ENCODE data around the gene IFI27L1. TPM values are rescaled to one million over a fixed set of nuclear protein-coding genes. Genes with fewer than 3 reads are reported as not detected.

The IFI27L1 gene
- total RNA-seq, 2 donors from 2014 or later: 4.2 to 5.0 TPM

DNA sequence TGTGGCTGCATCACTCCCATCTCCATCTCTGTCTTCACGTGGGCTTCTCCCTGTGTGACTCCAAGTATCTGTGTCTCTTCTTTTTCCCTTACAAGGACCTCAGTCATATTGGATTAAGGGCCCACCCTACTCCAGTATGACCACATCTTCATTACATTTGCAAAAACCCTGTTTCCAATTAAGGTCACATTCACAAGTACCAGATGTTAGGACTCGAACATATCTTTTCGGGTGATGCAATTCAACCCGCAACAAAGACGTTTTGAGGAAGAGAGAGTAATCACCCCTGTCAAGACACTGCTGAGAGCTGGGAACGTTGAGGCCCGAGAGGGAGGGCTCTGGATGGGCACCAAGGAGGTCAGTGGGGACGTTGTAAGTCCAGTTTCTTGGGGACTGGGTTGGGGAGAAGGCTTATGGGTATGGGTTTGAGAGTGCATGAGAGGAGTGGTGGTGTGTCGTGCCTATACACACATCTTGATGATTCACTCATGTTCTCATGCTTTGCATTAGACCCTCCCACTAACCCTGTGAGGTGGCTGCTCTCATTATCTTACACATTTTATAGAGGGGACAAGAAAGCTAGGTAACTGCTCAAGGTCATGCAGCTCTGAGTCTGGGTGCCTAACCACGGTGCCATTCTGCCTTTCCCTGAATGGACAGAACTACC lies 17.3 kb downstream of the IFI27L1 start:
- no peaks in the 10 kb centered on the region for H3K9me3 ChIP-seq
- no peak overlapping the region for H3K27ac ChIP-seq
- no peaks in the 10 kb centered on the region for H3K4me1 ChIP-seq (ENCODE audit: control insufficient read depth in 1 of 2, low read depth in 2 of 2)
- H3K27me3 ChIP-seq (replicated peaks; ENCODE audit: insufficient read depth): no peaks in the 10 kb centered on the region
- ATAC-seq (ENCODE audit: insufficient number of reproducible peaks, low FRiP score, low read depth): no peak
- H3K36me3 ChIP-seq: no peaks in the 10 kb centered on the region
- no peak overlapping the region for H3K4me3 ChIP-seq
- TF ChIP-seq, protein P1, sequence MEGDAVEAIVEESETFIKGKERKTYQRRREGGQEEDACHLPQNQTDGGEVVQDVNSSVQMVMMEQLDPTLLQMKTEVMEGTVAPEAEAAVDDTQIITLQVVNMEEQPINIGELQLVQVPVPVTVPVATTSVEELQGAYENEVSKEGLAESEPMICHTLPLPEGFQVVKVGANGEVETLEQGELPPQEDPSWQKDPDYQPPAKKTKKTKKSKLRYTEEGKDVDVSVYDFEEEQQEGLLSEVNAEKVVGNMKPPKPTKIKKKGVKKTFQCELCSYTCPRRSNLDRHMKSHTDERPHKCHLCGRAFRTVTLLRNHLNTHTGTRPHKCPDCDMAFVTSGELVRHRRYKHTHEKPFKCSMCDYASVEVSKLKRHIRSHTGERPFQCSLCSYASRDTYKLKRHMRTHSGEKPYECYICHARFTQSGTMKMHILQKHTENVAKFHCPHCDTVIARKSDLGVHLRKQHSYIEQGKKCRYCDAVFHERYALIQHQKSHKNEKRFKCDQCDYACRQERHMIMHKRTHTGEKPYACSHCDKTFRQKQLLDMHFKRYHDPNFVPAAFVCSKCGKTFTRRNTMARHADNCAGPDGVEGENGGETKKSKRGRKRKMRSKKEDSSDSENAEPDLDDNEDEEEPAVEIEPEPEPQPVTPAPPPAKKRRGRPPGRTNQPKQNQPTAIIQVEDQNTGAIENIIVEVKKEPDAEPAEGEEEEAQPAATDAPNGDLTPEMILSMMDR (IDR thresholded peaks at IDR 0.05): no peak
- DNase-seq (ENCODE audit: low spot score): no peak

DNA sequence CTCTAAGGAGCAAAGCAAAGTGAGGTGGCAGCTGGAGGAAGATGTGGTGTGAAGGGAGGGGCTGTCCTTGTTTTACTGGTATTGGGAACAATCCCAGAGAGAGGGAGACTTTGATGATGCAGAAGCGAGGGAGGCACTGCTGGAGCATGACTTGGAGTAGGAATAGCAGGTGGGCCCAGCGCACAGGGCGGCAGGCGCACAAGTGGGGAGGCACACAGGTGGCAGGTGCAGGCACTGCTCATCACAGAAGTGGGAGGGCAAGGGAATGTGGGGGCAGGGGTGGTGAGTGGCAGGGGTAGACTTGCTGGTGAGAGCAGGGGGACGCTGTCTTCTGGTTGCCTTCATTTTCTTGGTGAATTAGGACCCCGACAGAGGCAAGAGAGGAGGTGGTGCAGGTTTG lies 17.9 kb downstream of the IFI27L1 start:
- H3K4me1 ChIP-seq (ENCODE audit: control insufficient read depth in 1 of 2, low read depth in 2 of 2): no peaks in the 10 kb centered on the region
- no peaks in the 10 kb centered on the region for H3K9me3 ChIP-seq
- ATAC-seq (ENCODE audit: insufficient number of reproducible peaks, low FRiP score, low read depth): no peak
- H3K27me3 ChIP-seq (replicated peaks; ENCODE audit: insufficient read depth): no peaks in the 10 kb centered on the region
- TF ChIP-seq, protein P1 (IDR thresholded peaks at IDR 0.05): no peak
- H3K36me3 ChIP-seq: no peaks in the 10 kb centered on the region
- DNase-seq (ENCODE audit: low spot score): no peak
- H3K4me3 ChIP-seq: no peak overlapping the region
- H3K27ac ChIP-seq: no peak overlapping the region

DNA sequence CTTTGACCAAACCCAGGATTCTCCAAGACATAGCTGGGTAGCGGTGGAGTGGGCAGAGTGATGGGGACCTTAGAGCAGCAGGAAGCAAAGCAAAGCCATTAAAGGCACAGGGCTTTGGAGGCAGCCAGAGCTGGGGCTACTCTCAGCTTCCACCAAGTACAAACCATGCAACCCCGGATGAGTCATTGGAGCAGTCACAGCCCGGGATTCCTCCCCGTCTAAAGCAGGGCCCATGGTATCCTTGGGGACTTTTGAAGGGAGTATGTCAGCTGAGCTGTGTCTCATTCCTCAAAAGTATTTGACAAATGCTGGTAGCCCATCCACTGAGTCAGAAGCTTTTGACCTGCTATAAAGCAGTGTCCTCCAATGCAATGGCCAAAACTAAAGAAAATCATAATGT lies 19.7 kb downstream of the IFI27L1 start:
- DNase-seq (ENCODE audit: low spot score) (no peak), ATAC-seq (ENCODE audit: insufficient number of reproducible peaks, low FRiP score, low read depth) (no peak)
- Histone ChIP-seq H3K27ac (no peak overlapping the region), H3K4me3 (no peak overlapping the region), H3K4me1 (ENCODE audit: control insufficient read depth in 1 of 2, low read depth in 2 of 2) (no peaks in the 10 kb centered on the region), H3K9me3 (no peaks in the 10 kb centered on the region), H3K27me3 (replicated peaks; ENCODE audit: insufficient read depth) (no peaks in the 10 kb centered on the region), H3K36me3 (no peaks in the 10 kb centered on the region)
- TF ChIP-seq, protein P1 (IDR thresholded peaks at IDR 0.05): no peak

DNA sequence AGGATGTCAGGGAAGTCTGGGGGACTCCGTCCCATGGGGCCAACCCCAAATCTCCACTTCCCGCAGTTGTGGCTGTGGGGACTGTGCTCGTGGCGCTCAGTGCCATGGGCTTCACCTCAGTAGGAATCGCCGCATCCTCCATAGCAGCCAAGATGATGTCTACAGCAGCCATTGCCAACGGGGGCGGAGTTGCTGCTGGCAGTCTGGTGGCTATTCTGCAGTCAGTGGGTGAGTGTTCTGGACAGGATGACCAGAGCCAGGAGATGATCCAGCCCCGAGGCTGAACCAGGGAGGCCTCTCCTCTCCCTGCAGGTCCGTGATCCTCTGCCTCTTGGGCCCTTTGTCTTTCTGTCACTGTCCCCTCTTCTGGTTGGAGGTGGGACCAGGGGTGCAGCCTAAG lies 20.6 kb downstream of the IFI27L1 start:
- DNase-seq (ENCODE audit: low spot score) (no peak), ATAC-seq (ENCODE audit: insufficient number of reproducible peaks, low FRiP score, low read depth) (no peak)
- H3K9me3 ChIP-seq: no peaks in the 10 kb centered on the region
- no peaks in the 10 kb centered on the region for H3K36me3 ChIP-seq
- no peaks in the 10 kb centered on the region for H3K27me3 ChIP-seq (replicated peaks; ENCODE audit: insufficient read depth)
- H3K4me1 ChIP-seq (ENCODE audit: control insufficient read depth in 1 of 2, low read depth in 2 of 2): no peaks in the 10 kb centered on the region
- no peak overlapping the region for H3K4me3 ChIP-seq
- H3K27ac ChIP-seq: no peak overlapping the region
- TF ChIP-seq, protein P1 (IDR thresholded peaks at IDR 0.05): no peak

DNA sequence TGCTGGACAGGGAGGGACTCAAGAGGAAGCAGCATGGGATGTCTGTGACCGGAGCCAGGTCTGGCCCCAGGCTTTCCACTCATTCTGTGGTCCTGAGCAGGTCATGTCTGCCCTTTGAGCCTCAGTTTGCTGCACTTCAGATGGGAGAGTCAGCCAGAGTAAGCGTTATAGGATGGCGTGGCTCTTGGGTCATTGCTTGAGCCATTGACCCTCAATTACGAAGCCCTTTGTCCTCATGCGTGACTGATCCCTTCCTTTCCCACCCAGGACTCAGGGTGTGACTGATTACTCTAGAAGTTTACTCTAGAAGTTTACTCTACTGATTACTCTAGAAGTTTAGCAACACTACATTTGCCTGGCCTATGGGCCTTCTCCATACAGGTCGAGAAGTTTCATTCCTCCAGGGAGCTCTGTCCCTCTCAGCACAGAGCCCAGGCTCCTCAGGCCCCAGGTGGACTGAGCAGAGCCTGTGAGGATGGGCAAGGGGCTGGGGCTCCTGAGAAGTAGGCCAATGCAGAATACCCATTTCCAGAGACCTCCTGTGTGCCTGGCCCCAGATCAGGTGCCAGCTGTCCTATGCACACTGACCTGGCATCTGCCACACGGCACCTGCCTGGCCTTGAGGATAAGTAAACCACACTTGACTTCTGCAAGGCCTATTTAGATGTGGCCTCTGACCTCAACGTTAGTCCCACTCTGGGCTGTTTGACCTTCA lies 21.8 kb downstream of the IFI27L1 start:
- Histone ChIP-seq H3K36me3 (no peaks in the 10 kb centered on the region), H3K27me3 (replicated peaks; ENCODE audit: insufficient read depth) (no peaks in the 10 kb centered on the region), H3K27ac (no peak overlapping the region), H3K4me3 (no peak overlapping the region), H3K9me3 (no peaks in the 10 kb centered on the region), H3K4me1 (ENCODE audit: control insufficient read depth in 1 of 2, low read depth in 2 of 2) (no peaks in the 10 kb centered on the region)
- ATAC-seq (ENCODE audit: insufficient number of reproducible peaks, low FRiP score, low read depth): no peak
- TF ChIP-seq, protein P1 (IDR thresholded peaks at IDR 0.05): no peak
- no peak for DNase-seq (ENCODE audit: low spot score)

Data from thoracic aorta (tissue), 2 donors.